Smooth muscle cell (in vitro differentiated cells): ENCODE results near the gene OR56A5. TPM values are rescaled to one million over a fixed set of nuclear protein-coding genes. Genes with fewer than 3 reads are reported as not detected.

Experiments used
- DNase-seq: peaks from one replicate; lab custom pipeline; 2025; ENCODE audit not compliant: unreplicated experiment; lab: John Stamatoyannopoulos, UW
- H2AFZ ChIP-seq: fragments of 200-600 bp; sonication (generic); 2 replicates; pipeline ENCODE4 v1.6.0; 2016; ENCODE audit warnings: antibody characterized with exemption, low read depth, mild to moderate bottlenecking
- H3F3A ChIP-seq: fragments of 200-600 bp; sonication (generic); 2 replicates; pipeline ENCODE4 v1.6.0; 2017; ENCODE audit warnings: antibody characterized with exemption, low read depth
- H3K27ac ChIP-seq: fragments of 200-600 bp; sonication (generic); 2 replicates; pipeline ENCODE4 v1.5.1; 2016; ENCODE audit warnings: low read depth, mild to moderate bottlenecking
- H3K27me3 ChIP-seq: fragments of 200-600 bp; sonication (generic); 2 replicates; pipeline ENCODE4 v1.6.1; 2016; ENCODE audit warnings: low read depth, mild to moderate bottlenecking
- H3K36me3 ChIP-seq: fragments of 200-600 bp; sonication (generic); 2 replicates; pipeline ENCODE4 v1.5.1; 2016; ENCODE audit warnings: low read depth
- H3K4me1 ChIP-seq: fragments of 200-600 bp; sonication (generic); 2 replicates; pipeline ENCODE4 v1.5.1; 2016; ENCODE audit warnings: low read depth
- H3K4me2 ChIP-seq: fragments of 200-600 bp; sonication (generic); 2 replicates; pipeline ENCODE4 v1.6.0; 2016; ENCODE audit warnings: mild to moderate bottlenecking
- H3K4me3 ChIP-seq: fragments of 200-600 bp; sonication (generic); 2 replicates; pipeline ENCODE4 v1.5.1; 2016; ENCODE audit warnings: mild to moderate bottlenecking
- H3K79me2 ChIP-seq: fragments of 200-600 bp; sonication (generic); 2 replicates; pipeline ENCODE4 v1.6.0; 2016; ENCODE audit warnings: low read depth, mild to moderate bottlenecking
- H3K9ac ChIP-seq: fragments of 200-600 bp; sonication (generic); 2 replicates; pipeline ENCODE4 v1.6.0; 2016; ENCODE audit warnings: low read depth
- H3K9me3 ChIP-seq: fragments of 200-600 bp; sonication (generic); replicated peaks from 2 replicates; pipeline ENCODE4 v1.5.1; 2016; ENCODE audit warnings: low read depth
- H4K20me1 ChIP-seq: fragments of 200-600 bp; sonication (generic); 2 replicates; pipeline ENCODE4 v1.6.0; 2016; ENCODE audit warnings: low read depth
- WGBS: methylation state at CpG from one replicate; pipeline ENCODE4 v1.1.7; 2016; ENCODE audit warnings: low lambda C conversion rate; 5-methylcytosine and 5-hydroxymethylcytosine counted together
- polyA plus RNA-seq: library from polyadenylated mRNA; unstranded; fragments of >200 nt; fragmentation: Nextera tagmentation; extraction: Ambion mirVana; gene quantifications from 2 replicates; pipeline ENCODE4 v1.2.1, GENCODE V29; 2016
- total RNA-seq: library from RNA; depleted of rRNA; stranded (reverse); fragments of >200 nt; gene quantifications from 2 replicates; pipeline ENCODE4 v1.2.3, GENCODE V29; 2014
- TF ChIP-seq, protein P1 (sequence below): fragments of 200-600 bp; sonication (generic); IDR thresholded peaks from 2 replicates; pipeline ENCODE4 v1.5.1; 2017; ENCODE audit warnings: borderline replicate concordance, mild to moderate bottlenecking, antibody characterized with exemption; ENCODE audit not compliant: insufficient read depth, poor library complexity, severe bottlenecking

OR56A5 gene
- total and polyA plus RNA-seq, 2 experiments from 2014 or later = 2.2 TPM; not detected in 1

- H3K9me3 ChIP-seq = no peaks in the 10 kb centered on the region
- H3K27ac ChIP-seq = no peak overlapping the region
- 62% methylated on average over 3 of the region's 3 CpGs for WGBS
- H3F3A ChIP-seq = no peaks in the 10 kb centered on the region
- no peaks in the 10 kb centered on the region for H3K4me1 ChIP-seq
- H3K9ac ChIP-seq = no peak overlapping the region
- H3K4me3 ChIP-seq = no peak overlapping the region
- H4K20me1 ChIP-seq = no peaks in the 10 kb centered on the region
- no peaks in the 10 kb centered on the region for H3K36me3 ChIP-seq
- H3K27me3 ChIP-seq = peaks cover 6% of the 10 kb centered on the region
- no peak for DNase-seq
- H3K79me2 ChIP-seq = no peaks in the 10 kb centered on the region
- TF ChIP-seq, protein P1, sequence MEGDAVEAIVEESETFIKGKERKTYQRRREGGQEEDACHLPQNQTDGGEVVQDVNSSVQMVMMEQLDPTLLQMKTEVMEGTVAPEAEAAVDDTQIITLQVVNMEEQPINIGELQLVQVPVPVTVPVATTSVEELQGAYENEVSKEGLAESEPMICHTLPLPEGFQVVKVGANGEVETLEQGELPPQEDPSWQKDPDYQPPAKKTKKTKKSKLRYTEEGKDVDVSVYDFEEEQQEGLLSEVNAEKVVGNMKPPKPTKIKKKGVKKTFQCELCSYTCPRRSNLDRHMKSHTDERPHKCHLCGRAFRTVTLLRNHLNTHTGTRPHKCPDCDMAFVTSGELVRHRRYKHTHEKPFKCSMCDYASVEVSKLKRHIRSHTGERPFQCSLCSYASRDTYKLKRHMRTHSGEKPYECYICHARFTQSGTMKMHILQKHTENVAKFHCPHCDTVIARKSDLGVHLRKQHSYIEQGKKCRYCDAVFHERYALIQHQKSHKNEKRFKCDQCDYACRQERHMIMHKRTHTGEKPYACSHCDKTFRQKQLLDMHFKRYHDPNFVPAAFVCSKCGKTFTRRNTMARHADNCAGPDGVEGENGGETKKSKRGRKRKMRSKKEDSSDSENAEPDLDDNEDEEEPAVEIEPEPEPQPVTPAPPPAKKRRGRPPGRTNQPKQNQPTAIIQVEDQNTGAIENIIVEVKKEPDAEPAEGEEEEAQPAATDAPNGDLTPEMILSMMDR = peak; percentile 58
- H3K4me2 ChIP-seq = no peak overlapping the region
- H2AFZ ChIP-seq = no peak overlapping the region
Measured at GRCh38 chr11:5992604-5993251, 24.4 kb upstream of the OR56A5 start.

GRCh38 chr11:5992150-5992549 is 23.9 kb upstream of the OR56A5 start:
- Histone ChIP-seq H3F3A (no peaks in the 10 kb centered on the region), H3K27ac (no peak overlapping the region), H4K20me1 (no peaks in the 10 kb centered on the region), H3K79me2 (no peaks in the 10 kb centered on the region), H3K9ac (no peak overlapping the region), H3K9me3 (no peaks in the 10 kb centered on the region), H3K4me1 (no peaks in the 10 kb centered on the region), H3K36me3 (no peaks in the 10 kb centered on the region), H3K4me3 (no peak overlapping the region), H3K4me2 (no peak overlapping the region), H2AFZ (no peak overlapping the region), H3K27me3 (peaks cover under 1% of the 10 kb centered on the region)
- no peak for DNase-seq
- 80% methylated on average over 3 of the region's 3 CpGs for WGBS
- TF ChIP-seq, protein P1 = no peak

DNA sequence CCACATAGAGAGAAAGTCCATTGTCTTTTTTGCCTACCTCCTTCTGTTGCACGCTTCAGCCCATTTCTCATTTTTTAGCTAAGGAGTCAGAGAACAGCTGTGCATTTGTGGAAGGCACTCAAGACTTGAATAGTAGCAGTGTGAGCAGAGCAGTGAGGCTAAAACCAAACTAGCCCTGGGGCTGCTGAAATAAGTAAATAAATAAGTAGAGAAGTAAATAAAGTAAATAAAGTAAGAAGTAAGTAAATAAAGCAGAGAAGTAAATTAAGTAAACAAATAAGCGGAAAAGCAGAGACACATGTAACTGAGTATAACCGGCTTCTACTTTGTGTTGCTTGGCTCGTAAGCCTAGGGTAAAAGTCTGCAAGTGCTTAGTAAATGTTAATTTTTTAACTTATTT is 20.9 kb upstream of the OR56A5 start:
- no peak for DNase-seq
- no peaks in the 10 kb centered on the region for H3K79me2 ChIP-seq
- H3K9me3 ChIP-seq = no peaks in the 10 kb centered on the region
- no peaks in the 10 kb centered on the region for H3F3A ChIP-seq
- H3K36me3 ChIP-seq = no peaks in the 10 kb centered on the region
- no peak overlapping the region for H3K27ac ChIP-seq
- H2AFZ ChIP-seq = no peak overlapping the region
- TF ChIP-seq, protein P1 = no peak
- 92% methylated on average over 4 of the region's 4 CpGs for WGBS
- H3K9ac ChIP-seq = no peak overlapping the region
- H4K20me1 ChIP-seq = no peaks in the 10 kb centered on the region
- no peak overlapping the region for H3K4me3 ChIP-seq
- H3K27me3 ChIP-seq = no peaks in the 10 kb centered on the region
- no peaks in the 10 kb centered on the region for H3K4me1 ChIP-seq
- no peak overlapping the region for H3K4me2 ChIP-seq

GRCh38 chr11:5986885-5987284 is 18.6 kb upstream of the OR56A5 start, which contains the start of gene OR52L1:
TSS of gene OR52L1 (minus strand) at chr11:5986985. CDS start at chr11:5986930, 55 bp downstream.
- no peak within 1 kb of the TSS for H3K9ac ChIP-seq
- no peaks in the 10 kb centered on the region for H3F3A ChIP-seq
- WGBS = 54% methylated on average over 1 of the region's 1 CpG
- no peak within 1 kb of the TSS for H3K27ac ChIP-seq
- H3K79me2 ChIP-seq = no peaks in the 10 kb centered on the region
- no peak within 1 kb of the TSS for H3K4me3 ChIP-seq
- H3K4me1 ChIP-seq = no peaks in the 10 kb centered on the region
- H3K9me3 ChIP-seq = no peaks in the 10 kb centered on the region
- no peak within 1 kb of the TSS for H3K4me2 ChIP-seq
- no peaks in the 10 kb centered on the region for H3K36me3 ChIP-seq
- no peaks in the 10 kb centered on the region for H4K20me1 ChIP-seq
- no peaks in the 10 kb centered on the region for H3K27me3 ChIP-seq
- TF ChIP-seq, protein P1 = no peak
- H2AFZ ChIP-seq = no peak within 1 kb of the TSS
- DNase-seq = no peak
